ENCODE measurements around the gene UBR3.
"Not testable (repeated sequence)": the region's sequence is repeated elsewhere in the genome, so short reads cannot be mapped to it uniquely, and the experiment has no call there.

The UBR3 gene

GRCh38 chr2:169955940-169956339, 128.7 kb downstream of the UBR3 start:
- no peak for DNase-seq

GRCh38 chr2:169957219-169957618, 130.0 kb downstream of the UBR3 start:
- not testable (repeated sequence) for DNase-seq

- no peak for DNase-seq
These were observed 134.7 kb downstream of the UBR3 start for GRCh38 chr2:169961911-169962310.

GRCh38 chr2:169963786-169964185, 136.5 kb downstream of the UBR3 start:
- DNase-seq: no peak

- no peak for DNase-seq
These were observed 137.5 kb downstream of the UBR3 start for GRCh38 chr2:169964740-169965139.

GRCh38 chr2:169965495-169965894, 138.2 kb downstream of the UBR3 start:
- DNase-seq: no peak

GRCh38 chr2:169966454-169966853, 139.2 kb downstream of the UBR3 start:
- no peak for DNase-seq

GRCh38 chr2:169968743-169969142, 141.5 kb downstream of the UBR3 start:
- no peak for DNase-seq

- no peak for DNase-seq
These were observed 148.0 kb downstream of the UBR3 start for GRCh38 chr2:169975221-169975620.

GRCh38 chr2:169976335-169976851, 149.1 kb downstream of the UBR3 start:
- DNase-seq: no peak

- no peak for DNase-seq
These were observed 150.3 kb downstream of the UBR3 start for GRCh38 chr2:169977530-169977929.

GRCh38 chr2:169978402-169979017, 151.3 kb downstream of the UBR3 start:
- no peak for DNase-seq

- DNase-seq: no peak
These were observed 151.8 kb downstream of the UBR3 start for GRCh38 chr2:169979025-169979424.

GRCh38 chr2:169980001-169980400, 152.7 kb downstream of the UBR3 start:
- no peak for DNase-seq

- no peak for DNase-seq
These were observed 153.4 kb downstream of the UBR3 start for GRCh38 chr2:169980643-169981042.

GRCh38 chr2:169982929-169983328, 155.7 kb downstream of the UBR3 start:
- DNase-seq: no peak

- DNase-seq: no peak
These were observed 156.3 kb downstream of the UBR3 start for GRCh38 chr2:169983506-169983905.

GRCh38 chr2:169984145-169984544, 156.9 kb downstream of the UBR3 start:
- no peak for DNase-seq

- DNase-seq: no peak
These were observed 167.5 kb downstream of the UBR3 start for GRCh38 chr2:169994752-169995151.

GRCh38 chr2:169997140-169997887, 170.1 kb downstream of the UBR3 start:
- no peak for DNase-seq

GRCh38 chr2:169999054-169999453, 171.8 kb downstream of the UBR3 start:
- no peak for DNase-seq

GRCh38 chr2:170002096-170002495, 174.8 kb downstream of the UBR3 start:
- DNase-seq: no peak

- DNase-seq: no peak
These were observed 178.4 kb downstream of the UBR3 start for GRCh38 chr2:170005702-170006101.

GRCh38 chr2:170006587-170007325, 179.5 kb downstream of the UBR3 start:
- DNase-seq: no peak

Data from activated CD4-positive, alpha-beta T cell treated with anti-CD3 and anti-CD28 coated beads, Interleukin-2, amount 50 U/mL, for 1 hour (primary cell).